HL-60/S4 (cell line): ENCODE measurements around the gene TRPM4.
"Not testable (repeated sequence)": the region's sequence is repeated elsewhere in the genome, so short reads cannot be mapped to it uniquely, and the experiment has no call there.

Source experiments
- in situ Hi-C: fragments of 300-500 bp; cut with MboI; formaldehyde crosslinking; loops from 2 replicates; pipeline ENCODE4 v1.14.3; 2022; ENCODE audit warnings: low sequenced_read_pairs

Gene TRPM4

GRCh38 chr19:49157445-49158224 lies at the start of gene TRPM4:
Gene TRPM4 (plus strand): TSS chr19:49157792. CDS start chr19:49157867, 75 bp downstream.
- in situ Hi-C loops: no loop called here

GRCh38 chr19:49109051-49109450 lies 48.5 kb upstream of the TRPM4 start:
- in situ Hi-C loops: no loop called here

GRCh38 chr19:49109569-49110233 lies 47.9 kb upstream of the TRPM4 start:
- in situ Hi-C loops: no loop called here

- in situ Hi-C loops: no loop called here
These were observed 47.0 kb upstream of the TRPM4 start for GRCh38 chr19:49110567-49110966.

- in situ Hi-C loops: no loop called here
These were observed 46.2 kb upstream of the TRPM4 start for GRCh38 chr19:49111218-49111998.

- in situ Hi-C loops: no loop called here
These were observed 43.6 kb upstream of the TRPM4 start, which contains the start of gene LIN7B for GRCh38 chr19:49113762-49114629. Gene LIN7B (plus strand): TSS chr19:49114370. CDS start chr19:49114405, 35 bp downstream.

GRCh38 chr19:49114630-49115363 lies 42.8 kb upstream of the TRPM4 start:
- in situ Hi-C loops: no loop called here

- in situ Hi-C loops: no loop called here
These were observed 41.0 kb upstream of the TRPM4 start for GRCh38 chr19:49116544-49116943.

- in situ Hi-C loops: no loop called here
These were observed 39.7 kb upstream of the TRPM4 start for GRCh38 chr19:49117677-49118564.

- in situ Hi-C loops: no loop called here
These were observed 38.8 kb upstream of the TRPM4 start, which contains the start of gene C19orf73 for GRCh38 chr19:49118565-49119410. Gene C19orf73 (minus strand): TSS chr19:49119143. CDS start chr19:49119022, 121 bp downstream.

- in situ Hi-C loops: no loop called here
These were observed 37.9 kb upstream of the TRPM4 start, which contains the start of gene PPFIA3 for GRCh38 chr19:49119411-49120324. Gene PPFIA3 (plus strand): TSS chr19:49119544. CDS start chr19:49127874, 8,330 bp downstream.

- in situ Hi-C loops: no loop called here
These were observed 37.3 kb upstream of the TRPM4 start for GRCh38 chr19:49120325-49120683.

- in situ Hi-C loops: no loop called here
These were observed 36.7 kb upstream of the TRPM4 start for GRCh38 chr19:49120868-49121267.

GRCh38 chr19:49121841-49122240 lies 35.8 kb upstream of the TRPM4 start:
- in situ Hi-C loops: not testable (repeated sequence)

GRCh38 chr19:49123285-49123684 lies 34.3 kb upstream of the TRPM4 start:
- in situ Hi-C loops: not testable (repeated sequence)

- in situ Hi-C loops: no loop called here
These were observed 32.4 kb upstream of the TRPM4 start for GRCh38 chr19:49125025-49125731.
